ENCODE data around the gene ARHGAP22.

Gene ARHGAP22

GRCh38 chr10:48456808-48457761 is 147.8 kb downstream of the ARHGAP22 start:
- H3K27ac ChIP-seq, result no peak overlapping the region
- no peak for TF ChIP-seq ZFX (IDR thresholded peaks at IDR 0.05; ENCODE audit: borderline replicate concordance)
- TF ChIP-seq CTCF (IDR thresholded peaks at IDR 0.05), result no peak

- TF ChIP-seq ZFX (IDR thresholded peaks at IDR 0.05; ENCODE audit: borderline replicate concordance) (no peak), CTCF (IDR thresholded peaks at IDR 0.05) (no peak)
Observed at GRCh38 chr10:48456361-48456804, 148.5 kb downstream of the ARHGAP22 start.

GRCh38 chr10:48455392-48456151 is 149.3 kb downstream of the ARHGAP22 start:
- no peak overlapping the region for H3K27ac ChIP-seq
- TF ChIP-seq CTCF (IDR thresholded peaks at IDR 0.05), result no peak
- TF ChIP-seq ZFX (IDR thresholded peaks at IDR 0.05; ENCODE audit: borderline replicate concordance), result no peak

More at GRCh38 chr10:48456361-48456804, 148.5 kb downstream of the ARHGAP22 start:
- no peak overlapping the region for H3K27ac ChIP-seq

GRCh38 chr10:48455055-48455391 is 149.8 kb downstream of the ARHGAP22 start:
- TF ChIP-seq CTCF (IDR thresholded peaks at IDR 0.05), result no peak
- no peak for TF ChIP-seq ZFX (IDR thresholded peaks at IDR 0.05; ENCODE audit: borderline replicate concordance)
- H3K27ac ChIP-seq, result no peak overlapping the region

DNA sequence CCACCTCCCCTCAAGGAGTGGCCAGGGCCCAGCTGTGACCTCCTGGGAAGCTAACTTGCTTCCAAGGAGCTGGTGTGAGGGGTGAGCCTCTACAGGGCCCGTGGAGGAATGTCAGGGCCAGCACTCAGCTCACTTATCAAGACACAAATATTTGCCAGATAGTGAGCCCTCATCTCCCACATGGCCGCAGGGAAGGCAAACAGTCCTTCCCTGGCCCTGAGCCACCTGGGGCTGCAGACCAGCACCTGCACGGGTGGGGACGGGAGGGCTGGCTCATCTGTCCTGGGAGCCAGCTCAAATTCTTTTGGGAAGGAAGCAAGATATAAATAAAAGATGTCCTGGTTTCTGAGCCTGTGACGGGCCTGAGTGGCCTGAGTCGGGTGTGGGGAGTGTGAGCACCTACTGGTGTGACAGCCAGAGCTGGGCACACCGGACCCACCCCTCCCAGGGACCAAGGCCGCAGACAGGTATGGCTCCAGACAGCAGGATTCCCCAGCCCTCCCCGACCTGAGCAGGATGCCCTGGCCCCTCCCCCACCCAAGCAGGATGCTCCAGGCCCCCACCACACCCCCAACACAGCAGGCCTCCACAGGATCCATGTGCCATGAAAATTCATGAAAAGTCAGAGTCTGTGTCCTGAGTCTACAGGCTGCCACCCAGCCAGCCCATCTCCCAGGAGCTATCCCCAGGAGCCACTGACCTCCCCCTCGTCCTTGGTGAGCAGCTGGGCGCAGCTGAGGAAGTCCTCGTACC is 150.4 kb downstream of the ARHGAP22 start:
- H3K27ac ChIP-seq, result no peak overlapping the region
- TF ChIP-seq CTCF (IDR thresholded peaks at IDR 0.05), result no peak
- TF ChIP-seq ZFX (IDR thresholded peaks at IDR 0.05; ENCODE audit: borderline replicate concordance), result no peak

GRCh38 chr10:48453451-48454301 is 151.2 kb downstream of the ARHGAP22 start:
- H3K27ac ChIP-seq, result no peak overlapping the region
- TF ChIP-seq ZFX (IDR thresholded peaks at IDR 0.05; ENCODE audit: borderline replicate concordance) (no peak), CTCF (IDR thresholded peaks at IDR 0.05) (no peak)
